ENCODE measurements around the gene MRGPRX2. TPM values are rescaled to one million over a fixed set of nuclear protein-coding genes. Genes with fewer than 3 reads are reported as not detected.

The MRGPRX2 gene
- total and polyA plus RNA-seq, 2 of the 13 experiments (the other 11 are each of a cell fraction or from before 2014, with no cell fraction given), result not detected

- H3K79me2 ChIP-seq (ENCODE audit: insufficient read depth, low read length), result no peaks in the 10 kb centered on the region
- WGBS (ENCODE audit: low lambda C conversion rate), result 11% methylated on average over 3 of the region's 5 CpGs
- H3K9me3 ChIP-seq (ENCODE audit: low read length), result no peaks in the 10 kb centered on the region
- TF ChIP-seq NCOA5 (CRISPR knock-in tag; IDR thresholded peaks at IDR 0.05) (no peak), ETV6 (CRISPR knock-in tag; conservative IDR thresholded peaks at IDR 0.05) (no peak), LCORL (IDR thresholded peaks at IDR 0.05) (no peak), LCORL (CRISPR knock-in tag; IDR thresholded peaks at IDR 0.05) (no peak), FOXP1 (IDR thresholded peaks at IDR 0.05) (no peak), FOXP1 (CRISPR knock-in tag; IDR thresholded peaks at IDR 0.05) (no peak), ZNF17 (CRISPR knock-in tag; IDR thresholded peaks at IDR 0.05) (no peak), E2F2 (CRISPR knock-in tag; IDR thresholded peaks at IDR 0.05; ENCODE audit: borderline replicate concordance) (no peak), ZNF672 (CRISPR knock-in tag; IDR thresholded peaks at IDR 0.05) (no peak)
- DNase-seq (ENCODE audit: low spot score) (no peak), ATAC-seq (no peak), FAIRE-seq (no peak)
- ChIA-PET CTCF (ENCODE audit: low intra/inter-chr PET ratio, low total read pairs) (no interaction called here), POLR2A (no interaction called here)
- intact Hi-C loops (cut with micrococcal nuclease; ENCODE audit: unreplicated experiment), result no loop called here
- no peaks in the 10 kb centered on the region for H4K20me1 ChIP-seq (ENCODE audit: insufficient read depth, low read length)
- H3K9ac ChIP-seq (ENCODE audit: insufficient read depth, low read depth, low read length), result no peak overlapping the region
- no peaks in the 10 kb centered on the region for H3K36me3 ChIP-seq (replicated peaks in 1 of 2; ENCODE audit: control insufficient read depth in 1 of 2, insufficient read depth in 2 of 2, low read length in 2 of 2)
- BruUV-seq (replicated peaks), result no TSS peak
- peaks cover 5% of the 10 kb centered on the region; the same call in 1 of the 2 replicates for H3K4me1 ChIP-seq (ENCODE audit: insufficient read depth, low read length)
- no peak overlapping the region for H3K4me3 ChIP-seq (replicated peaks in 1 of 3; ENCODE audit: insufficient read depth in 1 of 3, low read depth in 2 of 3, low read length in 3 of 3)
- peaks cover 2 to 5% of the 10 kb centered on the region in 2 experiments; a peak in 1 of 5 replicates for H3K27me3 ChIP-seq (ENCODE audit: control insufficient read depth in 1 of 2, insufficient read depth in 2 of 2, low read length in 2 of 2)
- H3K27ac ChIP-seq (ENCODE audit: extremely low read length, insufficient read depth, low read length), result no peak overlapping the region
- in situ Hi-C loops (cut with HindIII; ENCODE audit: extremely low pct_ligation_motif_present, low pct_unique_long_range_greater_than_20kb), result no loop called here
- no peak overlapping the region for H3K4me2 ChIP-seq (ENCODE audit: low read depth, low read length)
- no peak overlapping the region for H2AFZ ChIP-seq (ENCODE audit: low read length)
Measured at GRCh38 chr11:19084661-19085315, 24.3 kb upstream of the MRGPRX2 start.

GRCh38 chr11:19083166-19083565, 22.6 kb upstream of the MRGPRX2 start:
- no peak overlapping the region for H2AFZ ChIP-seq (ENCODE audit: low read length)
- FAIRE-seq (no peak), DNase-seq (ENCODE audit: low spot score) (no peak), ATAC-seq (no peak)
- H3K36me3 ChIP-seq (replicated peaks in 1 of 2; ENCODE audit: control insufficient read depth in 1 of 2, insufficient read depth in 2 of 2, low read length in 2 of 2), result no peaks in the 10 kb centered on the region
- in situ Hi-C loops (cut with HindIII; ENCODE audit: extremely low pct_ligation_motif_present, low pct_unique_long_range_greater_than_20kb), result no loop called here
- H3K9me3 ChIP-seq (ENCODE audit: low read length), result no peaks in the 10 kb centered on the region
- intact Hi-C loops (cut with micrococcal nuclease; ENCODE audit: unreplicated experiment), result no loop called here
- peaks cover 0 to 2% of the 10 kb centered on the region in 2 experiments; a peak in 1 of 5 replicates for H3K27me3 ChIP-seq (ENCODE audit: control insufficient read depth in 1 of 2, insufficient read depth in 2 of 2, low read length in 2 of 2)
- 0% methylated on average over 1 of the region's 1 CpG for WGBS (ENCODE audit: low lambda C conversion rate)
- H3K4me1 ChIP-seq (ENCODE audit: insufficient read depth, low read length), result peaks cover 5% of the 10 kb centered on the region; the same call in 1 of the 2 replicates
- no TSS peak for BruUV-seq (replicated peaks)
- no peak overlapping the region for H3K4me3 ChIP-seq (replicated peaks in 1 of 3; ENCODE audit: insufficient read depth in 1 of 3, low read depth in 2 of 3, low read length in 3 of 3)
- POLR2A ChIA-PET, result no interaction called here
- CTCF ChIA-PET (ENCODE audit: low intra/inter-chr PET ratio, low total read pairs), result no interaction called here
- H3K27ac ChIP-seq (ENCODE audit: extremely low read length, insufficient read depth, low read length), result no peak overlapping the region
- no peaks in the 10 kb centered on the region for H3K79me2 ChIP-seq (ENCODE audit: insufficient read depth, low read length)
- no peaks in the 10 kb centered on the region for H4K20me1 ChIP-seq (ENCODE audit: insufficient read depth, low read length)
- H3K4me2 ChIP-seq (ENCODE audit: low read depth, low read length), result no peak overlapping the region
- TF ChIP-seq, protein P1, sequence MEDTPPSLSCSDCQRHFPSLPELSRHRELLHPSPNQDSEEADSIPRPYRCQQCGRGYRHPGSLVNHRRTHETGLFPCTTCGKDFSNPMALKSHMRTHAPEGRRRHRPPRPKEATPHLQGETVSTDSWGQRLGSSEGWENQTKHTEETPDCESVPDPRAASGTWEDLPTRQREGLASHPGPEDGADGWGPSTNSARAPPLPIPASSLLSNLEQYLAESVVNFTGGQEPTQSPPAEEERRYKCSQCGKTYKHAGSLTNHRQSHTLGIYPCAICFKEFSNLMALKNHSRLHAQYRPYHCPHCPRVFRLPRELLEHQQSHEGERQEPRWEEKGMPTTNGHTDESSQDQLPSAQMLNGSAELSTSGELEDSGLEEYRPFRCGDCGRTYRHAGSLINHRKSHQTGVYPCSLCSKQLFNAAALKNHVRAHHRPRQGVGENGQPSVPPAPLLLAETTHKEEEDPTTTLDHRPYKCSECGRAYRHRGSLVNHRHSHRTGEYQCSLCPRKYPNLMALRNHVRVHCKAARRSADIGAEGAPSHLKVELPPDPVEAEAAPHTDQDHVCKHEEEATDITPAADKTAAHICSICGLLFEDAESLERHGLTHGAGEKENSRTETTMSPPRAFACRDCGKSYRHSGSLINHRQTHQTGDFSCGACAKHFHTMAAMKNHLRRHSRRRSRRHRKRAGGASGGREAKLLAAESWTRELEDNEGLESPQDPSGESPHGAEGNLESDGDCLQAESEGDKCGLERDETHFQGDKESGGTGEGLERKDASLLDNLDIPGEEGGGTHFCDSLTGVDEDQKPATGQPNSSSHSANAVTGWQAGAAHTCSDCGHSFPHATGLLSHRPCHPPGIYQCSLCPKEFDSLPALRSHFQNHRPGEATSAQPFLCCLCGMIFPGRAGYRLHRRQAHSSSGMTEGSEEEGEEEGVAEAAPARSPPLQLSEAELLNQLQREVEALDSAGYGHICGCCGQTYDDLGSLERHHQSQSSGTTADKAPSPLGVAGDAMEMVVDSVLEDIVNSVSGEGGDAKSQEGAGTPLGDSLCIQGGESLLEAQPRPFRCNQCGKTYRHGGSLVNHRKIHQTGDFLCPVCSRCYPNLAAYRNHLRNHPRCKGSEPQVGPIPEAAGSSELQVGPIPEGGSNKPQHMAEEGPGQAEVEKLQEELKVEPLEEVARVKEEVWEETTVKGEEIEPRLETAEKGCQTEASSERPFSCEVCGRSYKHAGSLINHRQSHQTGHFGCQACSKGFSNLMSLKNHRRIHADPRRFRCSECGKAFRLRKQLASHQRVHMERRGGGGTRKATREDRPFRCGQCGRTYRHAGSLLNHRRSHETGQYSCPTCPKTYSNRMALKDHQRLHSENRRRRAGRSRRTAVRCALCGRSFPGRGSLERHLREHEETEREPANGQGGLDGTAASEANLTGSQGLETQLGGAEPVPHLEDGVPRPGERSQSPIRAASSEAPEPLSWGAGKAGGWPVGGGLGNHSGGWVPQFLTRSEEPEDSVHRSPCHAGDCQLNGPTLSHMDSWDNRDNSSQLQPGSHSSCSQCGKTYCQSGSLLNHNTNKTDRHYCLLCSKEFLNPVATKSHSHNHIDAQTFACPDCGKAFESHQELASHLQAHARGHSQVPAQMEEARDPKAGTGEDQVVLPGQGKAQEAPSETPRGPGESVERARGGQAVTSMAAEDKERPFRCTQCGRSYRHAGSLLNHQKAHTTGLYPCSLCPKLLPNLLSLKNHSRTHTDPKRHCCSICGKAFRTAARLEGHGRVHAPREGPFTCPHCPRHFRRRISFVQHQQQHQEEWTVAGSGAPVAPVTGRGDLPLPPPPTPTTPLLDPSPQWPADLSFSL (CRISPR knock-in tag; IDR thresholded peaks at IDR 0.05), result no peak
- H3K9ac ChIP-seq (ENCODE audit: insufficient read depth, low read depth, low read length), result no peak overlapping the region
